Choroid plexus epithelial cell (primary cell): ENCODE measurements around the gene OR2AG1.

ENCODE experiments used
- DNase-seq: peaks from one replicate; pipeline ENCODE4 v3.0.0-alpha.2; 2010; ENCODE audit warnings: low read depth
- H3K4me3 ChIP-seq: 2 replicates; pipeline ENCODE4 v1.5.1; 2011; ENCODE audit warnings: low read depth, mild to moderate bottlenecking, control low read depth, low read length, moderate library complexity
- CTCF ChIP-seq: conservative IDR thresholded peaks from 2 replicates; pipeline ENCODE4 v1.5.1; 2011; ENCODE audit warnings: low read depth, mild to moderate bottlenecking, control low read depth, inconsistent platforms, low read length, moderate library complexity

OR2AG1 gene

GRCh38 chr11:6738590-6738989 lies 44.2 kb upstream of the OR2AG1 start:
- no peak overlapping the region for H3K4me3 ChIP-seq
- no peak for TF ChIP-seq CTCF
- DNase-seq, result no peak

GRCh38 chr11:6742260-6742659 lies 40.6 kb upstream of the OR2AG1 start:
- no peak for DNase-seq
- no peak overlapping the region for H3K4me3 ChIP-seq
- no peak for TF ChIP-seq CTCF

GRCh38 chr11:6745018-6745417 lies 37.8 kb upstream of the OR2AG1 start:
- TF ChIP-seq CTCF, result no peak
- DNase-seq, result no peak
- no peak overlapping the region for H3K4me3 ChIP-seq

- DNase-seq, result peak; percentile 21
- no peak for TF ChIP-seq CTCF
- no peak overlapping the region for H3K4me3 ChIP-seq
Measured at GRCh38 chr11:6745465-6746015, 37.3 kb upstream of the OR2AG1 start.

- peak overlapping the region; percentile 19 for H3K4me3 ChIP-seq
- no peak for TF ChIP-seq CTCF
- DNase-seq, result peak; percentile 37
Measured at GRCh38 chr11:6746086-6746618, 36.7 kb upstream of the OR2AG1 start.

- H3K4me3 ChIP-seq, result no peak overlapping the region
- TF ChIP-seq CTCF, result no peak
Measured at GRCh38 chr11:6746626-6747025, 36.2 kb upstream of the OR2AG1 start.

GRCh38 chr11:6747097-6747668 lies 35.6 kb upstream of the OR2AG1 start:
- TF ChIP-seq CTCF, result no peak
- DNase-seq, result no peak
- no peak overlapping the region for H3K4me3 ChIP-seq

More at GRCh38 chr11:6746626-6747025, 36.2 kb upstream of the OR2AG1 start:
- no peak for DNase-seq
